Measurements from ENCODE around the gene OPN1SW. TPM values are rescaled to one million over a fixed set of nuclear protein-coding genes. Genes with fewer than 3 reads are reported as not detected.

The OPN1SW gene
- not detected in 5 replicates for total RNA-seq (2022; extraction: Qiagen RNA extraction)

GRCh38 chr7:128775744-128776474, at the start of gene OPN1SW:
TSS of gene OPN1SW (minus strand) at chr7:128775794. CDS start at chr7:128775781, 13 bp downstream.

GRCh38 chr7:128791121-128791971, 15.8 kb upstream of the OPN1SW start, which contains the start of gene CCDC136:
TSS of gene CCDC136 (plus strand) at chr7:128791968. CDS start at chr7:128792412, 444 bp downstream.

GRCh38 chr7:128739048-128739962, 36.3 kb downstream of the OPN1SW start, which contains the start of gene CALU:
TSS of gene CALU (plus strand) at chr7:128739359. CDS start at chr7:128748584, 9,225 bp downstream.

Other genes with a start within 250 kb of the OPN1SW start
- gene GARIN1A, start 103.5 kb downstream of the OPN1SW start, total RNA-seq (2022; extraction: Qiagen RNA extraction), result 0.46 to 0.66 TPM (median 0.56 TPM) in 5 replicates
- 143 to 189 TPM (median 180 TPM) in 5 replicates for gene CALU, start 36.4 kb downstream of the OPN1SW start, total RNA-seq (2022; extraction: Qiagen RNA extraction)
- gene CCDC136, start 16.2 kb upstream of the OPN1SW start, total RNA-seq (2022; extraction: Qiagen RNA extraction), result 1.4 to 2.2 TPM (median 2.1 TPM) in 5 replicates
- gene FLNC, start 54.6 kb upstream of the OPN1SW start, total RNA-seq (2022; extraction: Qiagen RNA extraction), result 2.9 to 6.0 TPM (median 3.9 TPM) in 5 replicates
- gene ATP6V1F, start 87.1 kb upstream of the OPN1SW start, total RNA-seq (2022; extraction: Qiagen RNA extraction), result 238 to 300 TPM (median 251 TPM) in 5 replicates
- gene KCP, start 134.9 kb upstream of the OPN1SW start, total RNA-seq (2022; extraction: Qiagen RNA extraction), result 0.07 to 0.22 TPM (median 0.15 TPM) in 5 replicates
- gene IRF5, start 162.1 kb upstream of the OPN1SW start, total RNA-seq (2022; extraction: Qiagen RNA extraction), result 11.9 to 16.6 TPM (median 15.9 TPM) in 5 replicates

Measured in A549 treated with dexamethasone at 1 μM for 4 hours (cell line).